Neural crest cell (in vitro differentiated cells): ENCODE results near the gene THAP12. TPM values are rescaled to one million over a fixed set of nuclear protein-coding genes. Genes with fewer than 3 reads are reported as not detected.

ENCODE experiments used
- DNase-seq: peaks from one replicate; pipeline ENCODE4 v3.0.0; 2021; ENCODE audit warnings: low read depth, mixed read lengths, low spot score
- H3K27ac Mint-ChIP-seq: one replicate; pipeline ENCODE4 v1.8.0; 2021; ENCODE audit warnings: mild to moderate bottlenecking, mixed read lengths; ENCODE audit not compliant: unreplicated experiment
- H3K27me3 Mint-ChIP-seq: 2 replicates; pipeline ENCODE4 v1.8.0; 2021; ENCODE audit warnings: low read depth, mild to moderate bottlenecking, mixed read lengths
- H3K36me3 Mint-ChIP-seq: 2 replicates; pipeline ENCODE4 v1.8.0; 2021; ENCODE audit warnings: low read depth, mild to moderate bottlenecking, mixed read lengths
- H3K4me1 Mint-ChIP-seq: 2 replicates; pipeline ENCODE4 v1.8.0; 2021; ENCODE audit warnings: mixed read lengths
- H3K4me3 Mint-ChIP-seq: one replicate; pipeline ENCODE4 v1.8.0; 2021; ENCODE audit warnings: mild to moderate bottlenecking, mixed read lengths
- H3K9me3 Mint-ChIP-seq: 2 replicates; pipeline ENCODE4 v1.8.0; 2021; ENCODE audit warnings: mixed read lengths
- total RNA-seq: library from RNA; stranded (reverse); gene quantifications from 2 replicates; pipeline ENCODE4 v1.2.1, GENCODE V29; 2021
- TF ChIP-seq, protein P1 (sequence below): fragments of 200-600 bp; sonication (generic); conservative IDR thresholded peaks from 2 replicates; pipeline ENCODE4 v1.5.0; 2021; ENCODE audit warnings: antibody characterized with exemption, mild to moderate bottlenecking

The THAP12 gene
- total RNA-seq, 1 donor from 2014 or later: 55.2 TPM

DNA sequence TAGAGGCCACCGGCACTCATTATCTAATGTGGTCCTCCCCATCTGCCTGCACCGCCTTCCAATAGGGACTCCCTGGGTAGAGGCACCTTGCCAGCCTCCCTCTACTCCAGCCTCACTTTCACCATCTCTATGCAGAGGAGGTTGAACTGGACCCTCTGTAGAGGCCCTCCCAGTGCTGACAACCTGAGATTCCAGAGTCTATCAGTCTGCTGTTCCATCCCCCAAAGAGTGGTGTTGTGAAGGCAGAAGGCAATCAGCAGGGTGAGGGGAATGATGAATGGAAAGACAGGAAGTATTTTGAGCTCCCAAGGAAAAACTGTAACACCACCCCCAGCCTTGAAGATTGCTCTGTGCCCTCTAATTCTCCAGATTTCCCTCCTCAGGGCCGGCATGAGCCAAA, 77.9 kb downstream of the THAP12 start:
- DNase-seq: no peak
- no peak overlapping the region for H3K27ac Mint-ChIP-seq
- TF ChIP-seq, protein P1, sequence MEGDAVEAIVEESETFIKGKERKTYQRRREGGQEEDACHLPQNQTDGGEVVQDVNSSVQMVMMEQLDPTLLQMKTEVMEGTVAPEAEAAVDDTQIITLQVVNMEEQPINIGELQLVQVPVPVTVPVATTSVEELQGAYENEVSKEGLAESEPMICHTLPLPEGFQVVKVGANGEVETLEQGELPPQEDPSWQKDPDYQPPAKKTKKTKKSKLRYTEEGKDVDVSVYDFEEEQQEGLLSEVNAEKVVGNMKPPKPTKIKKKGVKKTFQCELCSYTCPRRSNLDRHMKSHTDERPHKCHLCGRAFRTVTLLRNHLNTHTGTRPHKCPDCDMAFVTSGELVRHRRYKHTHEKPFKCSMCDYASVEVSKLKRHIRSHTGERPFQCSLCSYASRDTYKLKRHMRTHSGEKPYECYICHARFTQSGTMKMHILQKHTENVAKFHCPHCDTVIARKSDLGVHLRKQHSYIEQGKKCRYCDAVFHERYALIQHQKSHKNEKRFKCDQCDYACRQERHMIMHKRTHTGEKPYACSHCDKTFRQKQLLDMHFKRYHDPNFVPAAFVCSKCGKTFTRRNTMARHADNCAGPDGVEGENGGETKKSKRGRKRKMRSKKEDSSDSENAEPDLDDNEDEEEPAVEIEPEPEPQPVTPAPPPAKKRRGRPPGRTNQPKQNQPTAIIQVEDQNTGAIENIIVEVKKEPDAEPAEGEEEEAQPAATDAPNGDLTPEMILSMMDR: no peak
- peaks cover 3% of the 10 kb centered on the region for H3K4me1 Mint-ChIP-seq
- no peak overlapping the region for H3K4me3 Mint-ChIP-seq
- H3K36me3 Mint-ChIP-seq: no peaks in the 10 kb centered on the region
- H3K9me3 Mint-ChIP-seq: no peaks in the 10 kb centered on the region
- H3K27me3 Mint-ChIP-seq: no peaks in the 10 kb centered on the region

Other genes with a start within 250 kb of the THAP12 start
- gene WNT11, start 174.6 kb downstream of the THAP12 start, total RNA-seq: 0.16 and 0.19 TPM in 2 replicates
- gene GVQW3, start 191 bp upstream of the THAP12 start, total RNA-seq: 13.8 and 13.9 TPM in 2 replicates
- gene EMSY, start 63.9 kb upstream of the THAP12 start, total RNA-seq: 39.1 and 40.1 TPM in 2 replicates